T1000 (cell line): Measurements from ENCODE around the gene HMCES.
"Not testable (repeated sequence)": the region's sequence is repeated elsewhere in the genome, so short reads cannot be mapped to it uniquely, and the experiment has no call there.

Experiments used
- DNase-seq: peaks from one replicate; lab custom pipeline; 2025; ENCODE audit warnings: mixed read lengths; lab: John Stamatoyannopoulos, UW

HMCES gene

GRCh38 chr3:129347458-129347845 lies 68.8 kb downstream of the HMCES start:
- no peak for DNase-seq

GRCh38 chr3:129348734-129349133 lies 70.1 kb downstream of the HMCES start:
- DNase-seq: no peak

GRCh38 chr3:129349169-129349568 lies 70.5 kb downstream of the HMCES start:
- DNase-seq: not testable (repeated sequence)

- DNase-seq: no peak
Measured at GRCh38 chr3:129349791-129350190, 71.1 kb downstream of the HMCES start.

GRCh38 chr3:129352045-129352444 lies 73.4 kb downstream of the HMCES start:
- DNase-seq: no peak

GRCh38 chr3:129352650-129353588 lies 74.2 kb downstream of the HMCES start:
- DNase-seq: no peak

- DNase-seq: no peak
Measured at GRCh38 chr3:129353589-129353941, 74.9 kb downstream of the HMCES start.
